Measurements from ENCODE around the gene PPM1H.
"Not testable (repeated sequence)": the region's sequence is repeated elsewhere in the genome, so short reads cannot be mapped to it uniquely, and the experiment has no call there.

PPM1H gene

GRCh38 chr12:62832027-62832426 is 102.9 kb downstream of the PPM1H start:
- no peak for DNase-seq

GRCh38 chr12:62827855-62828254 is 107.1 kb downstream of the PPM1H start:
- no peak for DNase-seq

GRCh38 chr12:62827042-62827441 is 107.9 kb downstream of the PPM1H start:
- DNase-seq = no peak

GRCh38 chr12:62817556-62818271 is 117.2 kb downstream of the PPM1H start:
- no peak for DNase-seq

- no peak for DNase-seq
Measured at GRCh38 chr12:62814243-62814642, 120.7 kb downstream of the PPM1H start.

- peak; percentile 19 to 32 for DNase-seq
Measured at GRCh38 chr12:62813031-62813829, 121.7 kb downstream of the PPM1H start.

- not testable (repeated sequence) for DNase-seq
Measured at GRCh38 chr12:62811481-62811880, 123.5 kb downstream of the PPM1H start.

GRCh38 chr12:62808166-62808879 is 126.6 kb downstream of the PPM1H start:
- DNase-seq = no peak

- DNase-seq = no peak
Measured at GRCh38 chr12:62806893-62807292, 128.1 kb downstream of the PPM1H start.

- no peak for DNase-seq
Measured at GRCh38 chr12:62806244-62806836, 128.6 kb downstream of the PPM1H start.

- no peak for DNase-seq
Measured at GRCh38 chr12:62805517-62805916, 129.4 kb downstream of the PPM1H start.

- no peak for DNase-seq
Measured at GRCh38 chr12:62803756-62804155, 131.2 kb downstream of the PPM1H start.

GRCh38 chr12:62802984-62803383 is 132.0 kb downstream of the PPM1H start:
- no peak for DNase-seq

GRCh38 chr12:62802321-62802720 is 132.6 kb downstream of the PPM1H start:
- no peak for DNase-seq

- DNase-seq = no peak
Measured at GRCh38 chr12:62801796-62802195, 133.2 kb downstream of the PPM1H start.

- no peak for DNase-seq
Measured at GRCh38 chr12:62800707-62801400, 134.1 kb downstream of the PPM1H start.

- DNase-seq = no peak
Measured at GRCh38 chr12:62799766-62800406, 135.1 kb downstream of the PPM1H start.

GRCh38 chr12:62799126-62799736 is 135.7 kb downstream of the PPM1H start:
- DNase-seq = peak; percentile 40 to 65

- DNase-seq = no peak
Measured at GRCh38 chr12:62794218-62794583, 140.7 kb downstream of the PPM1H start.

GRCh38 chr12:62793256-62794217 is 141.4 kb downstream of the PPM1H start:
- DNase-seq = peak; percentile 61 to 69

All from CD4-positive, alpha-beta T cell treated with Interleukin-1 beta for 1 hour (primary cell).